Measurements from ENCODE around the gene SKA1. TPM values are rescaled to one million over a fixed set of nuclear protein-coding genes. Genes with fewer than 3 reads are reported as not detected.

The SKA1 gene
- total and polyA plus RNA-seq, 2 of the 4 experiments (the other 2 are of a cell fraction) = 5.8 to 5.9 TPM

DNA sequence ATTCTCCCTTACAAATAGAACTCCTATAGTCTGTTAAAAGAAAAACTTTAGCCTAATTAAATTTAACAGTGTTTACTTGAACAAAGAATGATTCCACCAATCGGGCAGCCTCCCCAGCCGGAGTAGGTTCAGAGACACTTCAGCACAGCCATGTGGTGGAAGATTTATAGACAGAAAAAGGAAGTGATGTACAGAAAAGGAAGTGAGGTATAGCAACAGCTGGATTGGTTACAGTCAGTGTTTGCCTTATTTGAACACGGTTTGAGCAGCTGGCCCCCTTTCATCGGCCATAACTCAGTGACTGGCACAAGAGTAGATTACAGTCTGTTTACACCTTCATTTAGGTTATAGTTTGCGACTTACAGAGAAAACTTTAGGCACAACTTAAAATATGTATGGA lies 2.1 kb upstream of the SKA1 start:
- DNase-seq (no peak), ATAC-seq (ENCODE audit: low read depth) (no peak)
- CTCF ChIA-PET = no interaction called here
- no peak overlapping the region for H3K23ac ChIP-seq (ENCODE audit: low read depth, low read length)
- H4K20me1 ChIP-seq (ENCODE audit: insufficient read depth, low read length) = no peaks in the 10 kb centered on the region
- H4K5ac ChIP-seq (ENCODE audit: low read depth, low read length) = no peak overlapping the region
- dilution Hi-C loops (cut with HindIII; ENCODE audit: low sequenced_read_pairs, unreplicated experiment) = no loop called here
- H3K9me3 ChIP-seq (ENCODE audit: control insufficient read depth, insufficient read depth, low read length) = no peaks in the 10 kb centered on the region
- intact Hi-C loops (cut with micrococcal nuclease) = no loop called here
- no peak overlapping the region for H2BK5ac ChIP-seq (ENCODE audit: low read depth, low read length, poor library complexity, severe bottlenecking)
- peak overlapping the region; percentile 33 for H2AFZ ChIP-seq (replicated peaks; ENCODE audit: low read length, poor library complexity)
- H3K4ac ChIP-seq (ENCODE audit: low read depth, low read length) = no peak overlapping the region
- H3K4me2 ChIP-seq (ENCODE audit: low read depth, low read length) = no peak overlapping the region
- peak overlapping the region; percentile 9 for H2AK9ac ChIP-seq (replicated peaks; ENCODE audit: low read depth, low read length, poor library complexity)
- H2BK120ac ChIP-seq (ENCODE audit: low read depth, low read length) = no peak overlapping the region
- no peak overlapping the region for H2BK15ac ChIP-seq (ENCODE audit: low read depth, low read length)
- WGBS, 2 experiments (ENCODE audit: extremely low coverage in 2 of 2, insufficient read length in 1 of 2) = no CpG with 5 or more reads among the region's 5 CpGs
- H3K79me1 ChIP-seq (ENCODE audit: low read depth in 1 of 2, low read length in 2 of 2) = peaks cover 3 to 5% of the 10 kb centered on the region in 2 experiments; a peak in 1 of 4 replicates
- no peak overlapping the region for H3K27ac ChIP-seq (ENCODE audit: insufficient read depth, low read length)
- H2BK20ac ChIP-seq (ENCODE audit: low read depth, low read length) = no peak overlapping the region
- no peaks in the 10 kb centered on the region for H3K4me1 ChIP-seq (ENCODE audit: control insufficient read depth, insufficient read depth, low read length)
- H3K9ac ChIP-seq (ENCODE audit: low read depth, low read length) = no peak overlapping the region
- no peaks in the 10 kb centered on the region for H3K36me3 ChIP-seq (ENCODE audit: control insufficient read depth, insufficient read depth, low read length)
- no peak overlapping the region for H3K4me3 ChIP-seq (ENCODE audit: insufficient read depth, low read depth, low read length)
- H4K91ac ChIP-seq (ENCODE audit: insufficient read depth, low read depth, low read length) = no peak overlapping the region
- no peak overlapping the region for H2AK5ac ChIP-seq (ENCODE audit: low read depth, low read length)
- H3K56ac ChIP-seq (ENCODE audit: extremely low read depth, insufficient read depth, low read length) = no peak overlapping the region
- H3K18ac ChIP-seq (ENCODE audit: low read depth, low read length) = no peak overlapping the region
- BruUV-seq (replicated peaks) = no TSS peak
- H4K8ac ChIP-seq (ENCODE audit: low read depth in 2 of 2, low read length in 2 of 2) = no peak overlapping the region
- no peaks in the 10 kb centered on the region for H3K9me1 ChIP-seq (ENCODE audit: insufficient read depth, low read length)
- POLR2A ChIA-PET (ENCODE audit: unreplicated experiment) = no interaction called here
- TF ChIP-seq MXI1 (IDR thresholded peaks at IDR 0.05; ENCODE audit: borderline replicate concordance, low read depth, low read length) (no peak), NFE2L2 (IDR thresholded peaks at IDR 0.05; ENCODE audit: low read depth, low read length) (no peak), CHD1 (IDR thresholded peaks at IDR 0.05; ENCODE audit: low read depth, low read length) (no peak), POLR2A (IDR thresholded peaks at IDR 0.05; ENCODE audit: low read depth, low read length) (no peak), RAD21 (IDR thresholded peaks at IDR 0.05; ENCODE audit: low read length) (no peak), BHLHE40 (IDR thresholded peaks at IDR 0.05; ENCODE audit: low read depth, low read length) (no peak), FOS (IDR thresholded peaks at IDR 0.05; ENCODE audit: low read depth, low read length) (no peak), CEBPB (IDR thresholded peaks at IDR 0.05; ENCODE audit: low read depth, low read length) (no peak)
- TF ChIP-seq, protein P1, sequence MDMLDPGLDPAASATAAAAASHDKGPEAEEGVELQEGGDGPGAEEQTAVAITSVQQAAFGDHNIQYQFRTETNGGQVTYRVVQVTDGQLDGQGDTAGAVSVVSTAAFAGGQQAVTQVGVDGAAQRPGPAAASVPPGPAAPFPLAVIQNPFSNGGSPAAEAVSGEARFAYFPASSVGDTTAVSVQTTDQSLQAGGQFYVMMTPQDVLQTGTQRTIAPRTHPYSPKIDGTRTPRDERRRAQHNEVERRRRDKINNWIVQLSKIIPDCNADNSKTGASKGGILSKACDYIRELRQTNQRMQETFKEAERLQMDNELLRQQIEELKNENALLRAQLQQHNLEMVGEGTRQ (IDR thresholded peaks at IDR 0.05; ENCODE audit: low read depth, low read length) = no peak
- TF ChIP-seq, protein P2, sequence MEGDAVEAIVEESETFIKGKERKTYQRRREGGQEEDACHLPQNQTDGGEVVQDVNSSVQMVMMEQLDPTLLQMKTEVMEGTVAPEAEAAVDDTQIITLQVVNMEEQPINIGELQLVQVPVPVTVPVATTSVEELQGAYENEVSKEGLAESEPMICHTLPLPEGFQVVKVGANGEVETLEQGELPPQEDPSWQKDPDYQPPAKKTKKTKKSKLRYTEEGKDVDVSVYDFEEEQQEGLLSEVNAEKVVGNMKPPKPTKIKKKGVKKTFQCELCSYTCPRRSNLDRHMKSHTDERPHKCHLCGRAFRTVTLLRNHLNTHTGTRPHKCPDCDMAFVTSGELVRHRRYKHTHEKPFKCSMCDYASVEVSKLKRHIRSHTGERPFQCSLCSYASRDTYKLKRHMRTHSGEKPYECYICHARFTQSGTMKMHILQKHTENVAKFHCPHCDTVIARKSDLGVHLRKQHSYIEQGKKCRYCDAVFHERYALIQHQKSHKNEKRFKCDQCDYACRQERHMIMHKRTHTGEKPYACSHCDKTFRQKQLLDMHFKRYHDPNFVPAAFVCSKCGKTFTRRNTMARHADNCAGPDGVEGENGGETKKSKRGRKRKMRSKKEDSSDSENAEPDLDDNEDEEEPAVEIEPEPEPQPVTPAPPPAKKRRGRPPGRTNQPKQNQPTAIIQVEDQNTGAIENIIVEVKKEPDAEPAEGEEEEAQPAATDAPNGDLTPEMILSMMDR (conservative IDR thresholded peaks at IDR 0.05; ENCODE audit: low read depth, low read length) = no peak
- TF ChIP-seq, protein P3, sequence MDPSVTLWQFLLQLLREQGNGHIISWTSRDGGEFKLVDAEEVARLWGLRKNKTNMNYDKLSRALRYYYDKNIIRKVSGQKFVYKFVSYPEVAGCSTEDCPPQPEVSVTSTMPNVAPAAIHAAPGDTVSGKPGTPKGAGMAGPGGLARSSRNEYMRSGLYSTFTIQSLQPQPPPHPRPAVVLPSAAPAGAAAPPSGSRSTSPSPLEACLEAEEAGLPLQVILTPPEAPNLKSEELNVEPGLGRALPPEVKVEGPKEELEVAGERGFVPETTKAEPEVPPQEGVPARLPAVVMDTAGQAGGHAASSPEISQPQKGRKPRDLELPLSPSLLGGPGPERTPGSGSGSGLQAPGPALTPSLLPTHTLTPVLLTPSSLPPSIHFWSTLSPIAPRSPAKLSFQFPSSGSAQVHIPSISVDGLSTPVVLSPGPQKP (IDR thresholded peaks at IDR 0.05; ENCODE audit: borderline replicate concordance, low read depth, low read length) = no peak
- no peaks in the 10 kb centered on the region for H3K27me3 ChIP-seq (ENCODE audit: control insufficient read depth, insufficient read depth, low read length)
- in situ Hi-C loops (cut with MboI; ENCODE audit: low sequenced_read_pairs) = no loop called here
- no peak overlapping the region for H3K14ac ChIP-seq (replicated peaks; ENCODE audit: low read depth, low read length)

All from IMR-90 (cell line).